Measurements from ENCODE around the gene TLK1.
"Not testable (repeated sequence)": the region's sequence is repeated elsewhere in the genome, so short reads cannot be mapped to it uniquely, and the experiment has no call there.

TLK1 gene

DNA sequence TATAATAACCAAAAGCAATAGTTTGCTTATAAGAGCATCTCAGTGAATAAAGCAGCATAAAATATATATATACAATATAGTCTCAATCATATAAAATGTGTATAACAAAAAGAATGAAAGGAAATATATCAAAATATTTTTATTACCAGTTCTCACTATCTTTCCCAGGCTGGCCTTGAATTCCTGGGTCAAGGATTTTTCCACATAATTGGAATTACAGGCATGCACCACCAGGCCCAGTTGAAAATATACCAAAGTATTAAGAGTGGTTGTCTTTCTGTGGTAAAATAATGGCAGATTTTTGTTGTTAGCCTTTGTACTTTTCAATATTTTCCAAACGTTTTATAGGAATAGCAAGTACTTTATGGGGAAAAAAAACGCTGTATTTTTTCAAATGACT is 8.6 kb upstream of the TLK1 start:
- DNase-seq, result no peak

DNA sequence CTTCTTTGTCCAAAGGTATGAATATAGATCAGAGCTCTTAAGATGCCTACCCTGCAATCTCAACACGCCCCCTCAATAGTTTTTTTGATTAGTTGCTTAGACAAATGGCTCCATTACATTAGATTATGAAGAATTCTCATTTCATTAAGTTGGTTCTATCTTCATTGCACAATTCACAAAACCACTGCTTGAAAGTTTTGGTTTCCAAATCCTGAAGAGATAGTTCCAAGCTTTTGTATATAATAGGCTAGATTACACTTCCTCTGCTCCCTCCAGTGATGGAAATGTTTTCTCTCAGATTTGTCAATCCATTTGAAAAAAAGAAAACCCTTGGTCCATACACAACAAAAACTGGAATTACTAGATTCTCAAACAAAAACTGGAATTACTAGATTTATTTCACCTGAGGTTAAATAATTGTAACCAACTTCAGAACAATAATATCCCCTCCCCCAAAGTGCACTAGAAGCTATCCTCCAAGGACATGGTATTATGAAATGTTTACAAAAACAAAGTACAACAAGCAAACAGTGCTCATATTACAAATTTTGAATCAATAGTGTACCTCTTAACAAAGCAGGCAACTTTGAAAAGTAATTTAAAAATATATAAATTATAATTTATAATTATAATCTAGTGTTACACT is 6.8 kb upstream of the TLK1 start:
- DNase-seq, result no peak

DNA sequence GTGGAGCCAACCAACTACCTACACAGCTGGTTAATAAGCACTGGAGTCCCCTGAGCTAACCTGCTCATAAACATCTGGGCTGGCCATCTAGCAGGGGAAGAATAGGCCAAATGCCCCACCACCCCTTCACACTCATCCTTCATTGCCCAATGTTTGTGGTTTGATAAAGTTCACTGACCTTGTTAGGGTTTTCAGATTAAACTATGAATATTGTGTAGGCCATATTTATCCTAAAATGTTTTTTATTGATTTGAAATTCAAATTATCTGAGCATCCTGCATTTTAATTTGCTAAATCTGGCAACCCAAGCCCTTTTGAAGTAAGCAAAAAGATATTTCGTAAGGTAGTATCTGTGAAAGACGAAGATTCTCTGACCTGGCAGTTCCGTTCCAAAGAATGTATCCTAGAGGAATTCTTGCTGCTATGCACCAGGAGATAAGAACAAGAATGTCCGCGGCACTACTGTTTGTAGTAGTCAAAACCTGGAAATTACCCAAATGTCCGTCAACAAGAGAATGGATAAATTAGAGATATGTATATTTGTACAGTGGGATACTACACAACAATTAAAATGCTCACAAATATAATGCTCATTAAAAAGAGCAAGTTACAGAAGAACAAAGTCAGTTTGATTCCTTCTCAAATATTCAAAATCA is 5.8 kb upstream of the TLK1 start:
- DNase-seq, result no peak

DNA sequence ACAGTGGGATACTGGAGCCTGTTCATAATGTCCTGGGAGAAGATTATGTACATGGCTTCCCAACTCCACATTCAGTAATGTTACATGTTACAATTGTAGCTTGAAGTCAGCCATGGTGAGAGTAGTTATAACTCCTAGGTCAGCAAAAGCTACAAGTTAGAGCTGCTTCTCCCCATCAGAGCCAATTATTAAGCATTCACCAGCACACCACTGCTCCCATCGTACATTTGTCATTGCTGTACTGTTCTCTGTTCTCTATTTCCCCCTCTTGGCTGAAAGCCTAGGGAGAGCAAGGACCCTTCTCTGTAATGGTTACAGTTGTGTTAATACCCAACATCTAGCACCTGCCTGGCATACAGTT is 5.3 kb upstream of the TLK1 start:
- no peak for DNase-seq

DNA sequence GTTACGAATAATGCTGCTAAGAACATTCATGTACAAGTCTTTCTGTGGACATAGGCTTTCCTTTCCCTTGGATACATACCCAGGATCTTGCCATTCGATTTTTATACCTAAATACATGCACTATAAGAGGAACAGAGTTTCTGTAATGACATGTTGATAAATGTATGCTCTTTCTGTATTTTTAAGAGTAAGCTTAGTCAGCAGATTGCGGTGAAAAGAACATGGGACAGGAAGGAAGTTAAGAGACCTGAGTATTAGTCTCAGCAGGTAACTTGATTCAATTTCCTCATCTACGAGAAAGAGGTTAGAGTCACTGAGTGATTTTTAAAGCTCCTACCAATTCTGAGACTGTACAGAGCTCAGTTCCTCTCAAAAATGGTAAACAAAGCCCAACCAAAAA is 2.6 kb upstream of the TLK1 start:
- no peak for DNase-seq

DNA sequence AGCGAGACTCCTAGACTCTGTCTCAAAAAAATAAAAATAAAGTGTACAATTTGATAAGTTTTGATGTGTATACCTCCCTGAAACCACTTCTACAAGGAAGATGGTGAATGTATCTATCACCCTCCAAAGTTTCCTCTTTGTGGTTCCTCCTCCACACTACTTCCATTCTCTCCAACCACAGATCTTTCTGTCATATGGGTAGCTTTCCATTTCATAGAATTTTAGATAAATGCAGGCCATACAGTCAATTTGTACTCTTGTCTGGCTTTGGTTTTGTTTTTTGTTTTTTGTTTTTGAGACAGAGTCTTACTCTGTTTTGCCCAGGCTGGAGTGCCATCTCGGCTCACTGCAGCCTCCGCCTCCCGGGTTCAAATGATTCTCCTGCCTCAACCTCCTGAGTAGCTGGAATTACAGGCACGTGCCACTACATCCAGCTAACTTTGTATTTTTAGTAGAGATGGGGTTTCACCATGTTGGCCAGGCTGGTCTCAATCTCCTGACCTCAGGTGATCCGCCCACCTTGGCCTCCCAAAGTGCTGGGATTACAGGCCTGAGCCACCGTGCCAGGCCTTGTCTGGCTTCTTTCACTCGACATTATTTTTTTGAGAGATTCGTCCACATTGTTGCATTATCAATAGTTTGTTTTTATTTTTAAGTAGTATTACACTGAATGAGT is 2.0 kb upstream of the TLK1 start:
- DNase-seq, result not testable (repeated sequence)

DNA sequence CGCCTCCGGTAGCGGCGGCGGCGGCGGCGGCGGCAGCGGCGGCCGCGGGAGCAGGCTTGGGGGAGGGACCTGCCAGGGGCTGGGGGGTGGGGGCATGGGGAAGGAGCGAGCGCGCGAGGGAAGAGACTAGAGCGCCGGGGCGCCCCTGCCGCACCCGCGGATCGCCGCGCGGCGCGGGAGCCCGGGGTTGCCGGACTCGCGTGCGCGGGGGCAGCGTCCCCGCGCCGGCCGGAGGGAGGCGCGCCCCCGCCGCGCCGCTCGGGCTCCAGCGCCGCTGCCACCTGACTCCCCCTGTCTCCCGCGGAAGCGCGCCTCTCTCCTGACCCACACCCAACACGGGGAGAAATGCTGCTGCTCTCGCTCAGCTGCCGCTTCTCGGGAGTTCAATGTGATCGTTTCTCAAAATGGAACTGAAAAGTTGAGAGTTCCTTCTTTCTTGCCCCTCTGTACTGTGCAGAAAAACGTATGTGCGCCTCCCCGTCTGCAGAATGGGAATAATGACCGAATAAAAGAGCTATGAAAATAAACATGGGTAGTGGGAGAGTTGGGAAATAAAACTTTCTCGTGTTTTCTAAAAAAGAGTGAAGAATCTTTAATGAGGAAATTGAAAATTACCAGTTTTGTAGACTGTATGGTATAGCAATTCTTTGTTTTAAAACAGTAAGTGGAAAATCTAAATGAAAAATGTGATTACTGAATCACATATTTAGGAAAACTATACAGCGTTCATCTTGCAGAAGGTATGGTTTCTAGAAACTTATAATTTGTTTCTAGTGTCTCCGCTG is 455 bp upstream of the TLK1 start:
- peak in 1 of 2 experiments; percentile 42 for DNase-seq

DNA sequence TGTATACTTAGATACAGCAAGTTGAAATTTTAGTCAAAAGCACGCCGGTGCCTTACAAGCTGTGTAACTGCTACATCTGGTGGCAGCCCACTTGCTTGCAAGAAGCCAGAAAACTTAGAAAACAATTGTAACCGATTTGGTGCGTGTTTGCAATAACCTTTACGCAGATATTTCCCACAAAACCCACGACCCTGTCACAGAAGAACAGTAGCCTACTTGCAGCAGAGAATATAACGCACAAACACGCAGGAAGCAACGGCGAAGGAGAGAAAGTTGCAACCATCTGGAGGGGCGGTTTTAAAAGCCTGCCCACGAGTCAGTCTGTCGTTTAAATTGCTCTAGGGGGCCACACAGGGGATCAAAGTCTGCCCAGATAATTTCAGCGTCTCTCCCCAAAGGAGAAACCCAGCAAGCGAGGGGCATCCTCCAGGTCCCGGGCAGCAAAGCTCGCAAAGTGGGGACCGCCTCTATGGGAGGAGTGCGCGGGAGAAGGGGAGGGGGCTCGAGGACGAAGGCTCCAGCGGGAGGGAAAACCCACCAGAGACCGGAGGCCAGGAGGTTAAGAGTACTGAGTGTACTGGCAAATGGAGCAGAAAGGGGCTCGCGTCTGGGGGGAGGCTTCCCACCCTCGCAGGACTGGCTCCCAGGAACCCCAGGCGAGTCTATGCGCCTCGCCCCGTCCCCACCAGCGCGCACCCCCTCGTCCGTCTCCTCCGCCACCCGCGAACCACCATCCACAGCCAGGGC is 1.1 kb downstream of the TLK1 start:
- no peak for DNase-seq

DNA sequence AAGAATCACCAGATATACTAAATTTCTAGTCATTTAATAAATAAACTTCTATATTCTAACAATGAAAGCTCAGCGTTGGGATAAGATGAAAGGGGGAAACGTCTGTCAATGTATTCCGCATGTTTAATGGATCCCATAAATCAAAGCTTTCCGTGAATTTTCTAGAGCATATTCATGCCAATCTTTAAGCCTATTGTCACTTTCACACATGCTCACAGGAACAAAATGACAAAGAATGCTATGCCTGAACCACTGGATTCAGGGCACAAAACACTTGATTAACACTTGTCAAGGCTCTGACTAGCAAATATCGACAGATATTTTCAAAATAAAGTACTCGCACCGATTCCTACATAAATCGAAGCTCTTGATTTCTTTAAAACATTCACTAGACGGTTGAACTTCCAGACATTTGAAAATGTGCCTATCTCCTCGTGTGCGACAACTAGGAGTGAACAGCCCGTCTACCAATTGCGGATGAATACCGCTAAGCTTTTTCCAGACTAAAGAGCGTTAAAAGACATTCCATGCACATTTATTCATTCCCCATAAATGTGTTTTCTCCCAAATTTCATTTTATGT is 1.8 kb downstream of the TLK1 start:
- DNase-seq, result no peak

DNA sequence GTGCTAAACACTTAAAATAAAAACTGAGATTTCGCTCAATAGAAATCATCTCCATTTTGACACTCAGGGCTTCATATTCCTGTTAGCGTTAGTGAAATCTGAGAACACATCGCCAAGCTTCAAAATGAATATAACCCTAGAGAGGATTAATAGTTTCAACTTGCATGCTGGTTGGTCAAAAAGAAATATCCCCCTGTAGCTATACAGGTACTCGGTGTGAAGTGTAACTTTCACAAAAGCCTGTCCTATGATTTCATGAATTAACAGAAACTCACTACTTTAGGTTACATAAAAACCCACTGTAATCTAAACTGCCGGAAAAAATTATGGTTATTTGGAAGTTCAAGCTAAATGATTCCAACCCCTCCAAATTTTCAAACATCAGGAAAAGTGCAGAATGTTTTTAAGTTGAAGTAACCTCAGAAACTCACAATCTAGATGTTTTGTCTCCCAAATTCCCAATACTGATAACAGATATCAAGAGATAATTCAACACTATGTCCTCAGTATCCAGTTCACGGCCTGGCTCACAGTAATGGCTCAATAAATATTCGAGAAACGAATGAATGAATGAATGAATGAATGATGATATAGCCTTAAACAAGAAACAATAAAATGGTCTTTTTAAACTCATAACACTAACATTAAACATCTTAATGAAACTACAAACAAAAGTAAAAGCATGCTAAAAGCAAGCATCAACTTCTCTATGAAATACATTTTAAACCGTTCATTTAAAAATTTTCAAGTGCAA is 2.5 kb downstream of the TLK1 start:
- DNase-seq, result no peak

DNA sequence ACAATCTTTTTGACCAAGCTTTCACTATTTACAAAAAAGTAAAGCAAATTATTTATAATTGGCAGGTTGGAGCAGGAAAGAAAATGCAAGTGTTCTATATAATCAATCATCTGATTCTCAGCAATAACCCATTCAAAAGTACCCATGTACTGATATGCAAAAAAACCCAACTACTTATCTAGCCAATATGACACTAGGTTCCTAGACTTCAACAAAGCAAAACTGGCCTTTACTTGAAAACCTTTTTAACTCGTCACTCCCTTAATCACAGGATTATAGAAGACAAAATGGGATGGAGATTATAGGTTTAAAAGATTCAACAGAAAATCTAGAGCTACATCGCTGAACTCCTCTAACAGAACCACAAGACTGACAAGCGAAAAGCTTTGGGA is 3.6 kb downstream of the TLK1 start:
- DNase-seq, result no peak

DNA sequence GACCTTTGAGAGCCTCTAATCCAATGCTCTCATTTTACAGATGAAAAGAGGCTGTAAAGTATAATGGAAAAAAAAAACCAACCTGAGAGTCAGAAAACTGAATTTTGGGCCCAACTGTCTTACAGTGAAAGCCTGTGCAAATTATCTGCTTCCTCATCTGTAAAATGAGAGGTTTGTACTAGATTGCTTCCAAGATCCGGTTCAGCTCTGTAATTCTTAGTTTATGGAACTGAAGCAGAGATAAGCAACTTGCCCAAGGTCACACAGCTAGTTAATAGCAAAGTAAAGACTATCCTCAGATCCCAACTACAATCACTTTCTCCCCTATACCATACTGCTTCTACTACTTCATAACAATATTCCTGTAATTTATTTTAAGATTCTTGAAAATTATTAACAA is 6.3 kb downstream of the TLK1 start:
- no peak for DNase-seq

DNA sequence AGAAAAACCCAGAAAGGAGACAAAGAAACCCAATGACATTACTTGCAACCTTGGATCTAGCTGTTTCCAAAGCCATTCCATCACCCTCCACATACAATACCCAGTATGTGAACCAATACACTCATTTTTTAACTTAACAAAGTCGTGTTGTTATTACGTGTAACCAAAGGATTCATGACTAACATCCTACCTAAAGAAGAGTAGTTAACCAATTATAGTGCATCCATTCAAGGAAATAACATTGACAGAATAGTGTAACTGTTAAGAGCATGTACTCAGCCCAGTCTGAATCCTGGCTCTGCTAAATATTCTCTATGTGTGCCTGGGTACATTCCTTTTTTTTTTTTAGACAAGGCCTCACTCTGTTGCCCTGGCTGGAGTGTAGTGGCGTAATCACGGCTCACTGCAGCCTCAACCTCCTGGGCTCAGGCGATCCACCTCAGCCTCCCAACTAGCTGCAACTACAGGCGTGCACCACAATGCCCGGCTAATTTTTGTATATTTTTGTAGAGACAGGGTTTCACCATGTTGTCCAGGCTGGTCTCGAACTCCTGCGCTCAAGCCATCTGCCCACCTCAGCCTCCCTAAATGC is 9.9 kb downstream of the TLK1 start:
- no peak for DNase-seq

DNA sequence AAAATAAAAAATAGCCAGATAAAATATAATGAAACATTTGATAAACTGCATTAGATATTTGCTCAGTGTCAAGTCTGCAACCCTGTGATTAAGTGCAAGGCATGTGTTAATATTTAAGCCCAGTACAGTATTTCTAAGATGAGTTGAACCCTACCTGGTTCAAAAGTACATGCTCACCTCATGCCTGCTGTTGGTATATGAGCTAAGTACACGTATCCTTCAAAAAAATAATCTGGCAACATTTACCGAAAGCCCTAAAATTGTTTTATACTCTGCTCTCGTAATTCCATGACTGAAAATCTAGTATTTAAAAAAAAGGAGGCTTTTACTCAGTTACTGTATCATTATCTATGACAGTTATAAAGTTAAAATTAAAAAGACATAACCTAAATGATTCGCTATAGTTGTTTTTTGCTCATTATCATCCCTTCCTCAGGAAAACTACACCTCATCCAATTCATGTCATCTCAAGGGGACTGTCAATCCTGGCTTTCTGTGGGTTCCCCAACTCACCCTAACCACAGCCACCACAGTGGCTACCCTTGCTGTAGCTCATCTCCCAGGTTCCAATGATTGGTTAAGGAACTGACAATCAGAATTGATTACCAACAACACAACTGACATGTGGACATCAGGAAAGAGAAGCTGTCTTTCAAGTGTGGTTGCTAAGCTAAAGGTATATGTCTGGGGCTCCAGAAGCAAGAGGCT is 10.6 kb downstream of the TLK1 start:
- no peak for DNase-seq

DNA sequence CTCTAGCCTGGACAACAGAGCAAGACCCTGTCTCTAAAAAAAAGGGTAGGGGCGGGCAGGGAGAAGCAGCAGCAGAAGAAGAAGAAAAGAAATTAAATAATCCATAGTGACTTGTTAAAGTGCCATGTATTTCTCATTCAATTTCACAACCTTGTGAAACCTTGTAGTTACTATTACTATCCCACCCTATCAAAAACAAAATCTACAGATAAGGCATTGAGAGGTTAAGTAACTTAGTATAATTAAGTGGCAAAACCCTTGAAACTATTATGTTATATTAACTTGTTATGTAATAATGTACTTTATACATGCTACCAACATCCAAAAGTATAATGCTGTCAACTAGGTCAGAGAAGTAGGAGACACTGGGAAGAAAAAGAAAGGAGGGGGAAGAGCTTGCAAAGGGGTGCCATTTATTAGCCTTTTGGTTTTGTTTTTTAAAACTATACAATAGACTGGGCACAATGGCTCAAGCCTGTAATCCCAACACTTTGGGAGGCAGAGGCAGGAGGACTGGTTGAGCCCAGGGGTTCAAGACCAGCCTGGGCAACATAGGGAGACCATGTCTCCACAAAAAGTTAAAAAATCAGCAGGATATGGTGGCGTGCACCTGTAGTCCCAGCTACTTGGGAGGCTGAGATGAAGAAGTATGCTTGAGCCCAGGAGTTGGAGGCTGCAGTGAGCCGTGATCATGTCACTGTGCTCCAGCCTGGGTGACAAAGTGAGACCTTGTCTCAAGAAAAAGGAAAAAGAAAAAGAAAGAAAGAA is 11.3 kb downstream of the TLK1 start:
- DNase-seq, result no peak

DNA sequence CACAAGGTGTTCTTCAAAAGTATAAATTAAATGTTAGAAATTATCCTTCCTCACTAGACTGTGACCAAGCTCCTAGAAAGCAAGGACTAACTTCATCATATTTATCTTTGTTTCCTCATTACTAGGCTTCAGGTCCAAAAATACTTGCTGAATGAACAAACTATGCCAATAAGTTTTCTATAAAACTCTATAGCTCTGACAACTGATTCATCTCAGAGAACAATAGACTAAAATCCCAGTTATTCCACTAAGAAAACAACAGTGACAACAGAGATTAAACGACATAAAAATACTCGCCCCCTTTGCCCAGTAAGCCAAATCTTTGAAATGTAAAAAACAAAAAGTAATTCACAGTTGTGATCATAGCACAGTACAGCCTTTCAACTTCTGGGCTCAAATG is 13.6 kb downstream of the TLK1 start:
- DNase-seq, result no peak

DNA sequence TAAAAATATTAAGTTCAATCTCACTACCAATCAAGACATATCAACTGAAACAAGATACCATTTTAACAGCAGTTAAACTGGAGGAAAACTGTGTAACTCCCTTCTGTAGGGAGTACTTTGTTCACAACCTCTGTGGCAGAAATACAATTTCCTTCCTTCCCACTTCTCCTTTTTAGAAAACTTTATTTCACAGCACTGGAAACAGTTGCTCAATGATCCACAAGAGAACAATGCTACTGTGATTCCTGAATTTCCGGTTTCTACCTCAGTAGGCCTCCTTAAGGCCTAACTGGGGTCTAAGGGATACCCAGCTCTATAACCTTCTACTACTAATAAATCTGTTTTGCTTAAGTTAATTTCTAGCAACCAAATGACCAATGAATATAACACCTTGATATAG is 14.1 kb downstream of the TLK1 start:
- no peak for DNase-seq

DNA sequence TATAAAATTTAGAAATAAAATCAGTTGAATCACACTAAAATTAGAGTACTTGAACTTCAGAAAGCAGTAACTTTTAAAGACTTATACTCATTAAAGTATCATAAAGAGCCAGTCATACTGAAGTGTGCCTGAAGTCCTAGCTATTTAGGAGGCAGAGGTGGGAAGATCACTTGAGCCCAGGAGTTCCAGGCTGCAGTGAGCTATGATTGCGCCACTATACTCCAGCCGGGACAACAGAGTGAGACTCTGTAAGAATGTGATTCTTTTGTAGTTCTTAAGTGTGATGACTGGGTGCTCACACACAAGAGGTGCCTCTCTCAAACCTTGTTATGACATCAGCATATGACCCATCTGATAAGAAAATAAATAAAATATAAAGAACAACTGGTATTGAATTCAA is 14.6 kb downstream of the TLK1 start:
- DNase-seq, result no peak

DNA sequence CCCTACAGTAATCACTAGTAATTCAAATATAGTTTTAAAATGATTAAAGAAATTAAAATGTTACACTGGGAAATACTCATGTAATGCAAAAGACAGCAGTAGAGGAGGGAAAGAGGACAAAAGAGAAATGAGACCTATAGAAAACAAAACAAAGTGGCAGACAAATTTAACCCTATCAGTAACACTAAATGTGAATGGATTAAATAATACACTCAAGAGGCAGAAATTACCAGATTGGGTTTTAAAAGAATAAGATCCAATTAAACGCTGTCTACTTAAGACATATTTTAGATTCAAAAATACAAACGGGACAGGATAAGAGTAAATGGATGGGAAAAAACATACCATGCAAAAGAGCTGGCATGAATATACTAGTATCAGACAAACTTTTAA is 17.0 kb downstream of the TLK1 start:
- no peak for DNase-seq

DNA sequence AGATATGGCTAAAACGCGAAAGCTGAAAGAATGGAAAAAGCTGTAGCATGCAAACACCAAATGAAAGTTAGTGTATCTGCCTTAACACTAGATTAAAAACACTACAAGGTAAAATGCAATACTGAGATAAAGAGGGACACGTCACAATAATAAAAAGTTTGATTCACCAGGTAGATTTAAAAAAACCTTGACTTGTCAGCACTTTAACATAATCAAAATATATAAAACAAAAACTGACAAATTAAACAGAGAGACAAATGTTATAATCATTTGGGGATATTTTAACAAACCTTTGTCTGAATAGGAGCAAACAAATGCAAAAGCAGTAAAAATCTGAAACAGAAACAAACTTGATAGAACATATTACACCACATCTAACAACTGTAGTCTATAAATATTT is 18.3 kb downstream of the TLK1 start:
- no peak for DNase-seq
